GM15510 (cell line): ENCODE measurements around the gene MCM3.

Experiments used
- POLR2A ChIP-seq: IDR thresholded peaks from 3 replicates; pipeline ENCODE4 v1.6.1; 2011; ENCODE audit warnings: borderline replicate concordance; ENCODE audit not compliant: insufficient read length; ENCODE audit errors: extremely low read depth

Gene MCM3

GRCh38 chr6:52307900-52308372 lies 23.4 kb upstream of the MCM3 start:
- no peak for TF ChIP-seq POLR2A

- no peak for TF ChIP-seq POLR2A
Observed at GRCh38 chr6:52306972-52307870, 22.7 kb upstream of the MCM3 start.

GRCh38 chr6:52305948-52306767 lies 21.6 kb upstream of the MCM3 start:
- TF ChIP-seq POLR2A = no peak

GRCh38 chr6:52305411-52305810 lies 20.9 kb upstream of the MCM3 start:
- TF ChIP-seq POLR2A = no peak

GRCh38 chr6:52304983-52305390 lies 20.4 kb upstream of the MCM3 start:
- no peak for TF ChIP-seq POLR2A

GRCh38 chr6:52303178-52303577 lies 18.6 kb upstream of the MCM3 start:
- TF ChIP-seq POLR2A = no peak

GRCh38 chr6:52301326-52301725 lies 16.8 kb upstream of the MCM3 start:
- no peak for TF ChIP-seq POLR2A

GRCh38 chr6:52300489-52300931 lies 16.0 kb upstream of the MCM3 start:
- TF ChIP-seq POLR2A = no peak

- no peak for TF ChIP-seq POLR2A
Observed at GRCh38 chr6:52299653-52300052, 15.1 kb upstream of the MCM3 start.

- no peak for TF ChIP-seq POLR2A
Observed at GRCh38 chr6:52297433-52297832, 12.9 kb upstream of the MCM3 start.

- TF ChIP-seq POLR2A = no peak
Observed at GRCh38 chr6:52293067-52293466, 8.5 kb upstream of the MCM3 start.

GRCh38 chr6:52288841-52289240 lies 4.3 kb upstream of the MCM3 start:
- no peak for TF ChIP-seq POLR2A

GRCh38 chr6:52288216-52288615 lies 3.7 kb upstream of the MCM3 start:
- no peak for TF ChIP-seq POLR2A

- no peak for TF ChIP-seq POLR2A
Observed at GRCh38 chr6:52286798-52287432, 2.4 kb upstream of the MCM3 start.

GRCh38 chr6:52285177-52286068 lies 881 bp upstream of the MCM3 start:
- no peak for TF ChIP-seq POLR2A

- no peak for TF ChIP-seq POLR2A
Observed at GRCh38 chr6:52284131-52284459, 447 bp downstream of the MCM3 start.
